Measurements from ENCODE around the gene NCDN. TPM values are rescaled to one million over a fixed set of nuclear protein-coding genes. Genes with fewer than 3 reads are reported as not detected.

The NCDN gene
- total and polyA plus RNA-seq, 2 experiments from 2014 or later: 19.6 to 25.7 TPM

DNA sequence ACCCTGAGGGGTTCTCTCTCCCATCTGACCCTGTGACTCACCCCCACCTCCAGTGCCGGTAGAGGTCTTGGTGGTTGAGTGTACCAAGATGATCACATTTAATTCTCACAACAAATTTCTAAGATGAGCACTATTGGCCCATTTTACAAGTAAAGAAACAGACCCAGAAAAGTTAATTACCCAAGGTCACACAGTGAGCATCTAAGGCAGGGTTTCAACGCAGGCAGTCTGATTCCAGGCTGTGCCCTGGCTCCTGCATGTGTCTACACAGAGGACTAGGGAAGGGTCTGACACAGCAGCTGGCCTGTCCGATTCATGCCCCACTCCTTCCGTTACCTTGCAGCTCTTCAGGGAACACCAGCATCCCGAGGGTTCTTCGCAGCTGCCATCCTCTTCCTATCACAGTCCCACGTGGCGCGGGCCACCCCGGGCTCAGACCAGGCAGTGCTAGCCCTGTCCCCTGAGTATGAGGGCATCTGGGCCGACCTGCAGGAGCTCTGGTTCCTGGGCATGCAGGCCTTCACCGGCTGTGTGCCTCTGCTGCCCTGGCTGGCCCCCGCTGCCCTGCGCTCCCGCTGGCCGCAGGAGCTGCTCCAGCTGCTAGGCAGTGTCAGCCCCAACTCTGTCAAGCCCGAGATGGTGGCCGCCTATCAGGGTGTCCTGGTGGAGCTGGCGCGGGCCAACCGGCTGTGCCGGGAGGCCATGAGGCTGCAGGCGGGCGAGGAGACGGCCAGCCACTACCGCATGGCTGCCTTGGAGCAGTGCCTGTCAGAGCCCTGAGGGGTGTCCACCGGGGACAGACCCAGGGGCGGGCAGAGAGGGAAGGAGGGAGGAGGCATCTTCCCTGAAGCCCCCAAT, 7.5 kb downstream of the NCDN start:
- WGBS (ENCODE audit: low lambda C conversion rate, missing lambda C conversion rate): 89% methylated on average over 18 of the region's 28 CpGs
- no peak for TF ChIP-seq EZH2phosphoT487 (IDR thresholded peaks at IDR 0.05; ENCODE audit: low read depth, severe bottlenecking, unreplicated experiment)
- no peak for TF ChIP-seq EZH2 (IDR thresholded peaks at IDR 0.05; ENCODE audit: borderline replicate concordance)
- TF ChIP-seq, protein P1, sequence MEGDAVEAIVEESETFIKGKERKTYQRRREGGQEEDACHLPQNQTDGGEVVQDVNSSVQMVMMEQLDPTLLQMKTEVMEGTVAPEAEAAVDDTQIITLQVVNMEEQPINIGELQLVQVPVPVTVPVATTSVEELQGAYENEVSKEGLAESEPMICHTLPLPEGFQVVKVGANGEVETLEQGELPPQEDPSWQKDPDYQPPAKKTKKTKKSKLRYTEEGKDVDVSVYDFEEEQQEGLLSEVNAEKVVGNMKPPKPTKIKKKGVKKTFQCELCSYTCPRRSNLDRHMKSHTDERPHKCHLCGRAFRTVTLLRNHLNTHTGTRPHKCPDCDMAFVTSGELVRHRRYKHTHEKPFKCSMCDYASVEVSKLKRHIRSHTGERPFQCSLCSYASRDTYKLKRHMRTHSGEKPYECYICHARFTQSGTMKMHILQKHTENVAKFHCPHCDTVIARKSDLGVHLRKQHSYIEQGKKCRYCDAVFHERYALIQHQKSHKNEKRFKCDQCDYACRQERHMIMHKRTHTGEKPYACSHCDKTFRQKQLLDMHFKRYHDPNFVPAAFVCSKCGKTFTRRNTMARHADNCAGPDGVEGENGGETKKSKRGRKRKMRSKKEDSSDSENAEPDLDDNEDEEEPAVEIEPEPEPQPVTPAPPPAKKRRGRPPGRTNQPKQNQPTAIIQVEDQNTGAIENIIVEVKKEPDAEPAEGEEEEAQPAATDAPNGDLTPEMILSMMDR (IDR thresholded peaks at IDR 0.05; ENCODE audit: poor library complexity): no peak
- Histone ChIP-seq H3K27ac (no peak overlapping the region), H3K36me3 (replicated peaks; ENCODE audit: insufficient read depth, low read depth) (no peaks in the 10 kb centered on the region), H3K4me1 (ENCODE audit: insufficient read depth) (no peaks in the 10 kb centered on the region), H3K4me3 (no peak overlapping the region), H3K4me2 (no peak overlapping the region), H3K27me3 (peaks cover under 1% of the 10 kb centered on the region), H3K9me2 (replicated peaks; ENCODE audit: insufficient read depth) (no peaks in the 10 kb centered on the region), H3K9me3 (ENCODE audit: low read depth) (no peaks in the 10 kb centered on the region), H2AFZ (no peak overlapping the region), H4K20me1 (ENCODE audit: insufficient read depth, poor library complexity, severe bottlenecking) (no peaks in the 10 kb centered on the region), H3K79me2 (no peaks in the 10 kb centered on the region)
- no peak for DNase-seq (ENCODE audit: low spot score)

DNA sequence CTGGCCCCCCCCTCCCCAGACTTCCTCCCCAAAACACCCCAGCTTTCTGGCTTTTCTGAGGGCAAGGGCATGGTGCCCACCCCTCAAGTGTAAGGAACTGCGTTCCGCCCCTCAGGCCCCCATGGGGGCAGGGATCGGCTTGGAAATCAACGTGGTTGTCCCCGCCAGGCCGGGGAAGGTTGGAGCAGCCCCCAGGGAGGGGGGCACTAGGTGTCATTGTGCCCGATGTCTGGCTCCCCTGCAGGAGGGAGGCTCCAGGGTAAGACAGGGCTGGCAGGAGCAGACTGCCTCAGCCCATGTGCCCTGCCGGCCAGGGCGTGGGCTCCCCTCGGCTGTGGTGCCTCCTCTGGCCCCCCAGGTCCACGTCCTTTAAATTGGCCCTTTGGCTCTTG, 8.1 kb downstream of the NCDN start:
- no peak overlapping the region for H2AFZ ChIP-seq
- H3K27ac ChIP-seq: no peak overlapping the region
- no peak for DNase-seq (ENCODE audit: low spot score)
- H3K9me2 ChIP-seq (replicated peaks; ENCODE audit: insufficient read depth): no peaks in the 10 kb centered on the region
- H3K4me1 ChIP-seq (ENCODE audit: insufficient read depth): no peaks in the 10 kb centered on the region
- TF ChIP-seq, protein P1 (IDR thresholded peaks at IDR 0.05; ENCODE audit: poor library complexity): no peak
- peaks cover 6% of the 10 kb centered on the region for H3K27me3 ChIP-seq
- no peaks in the 10 kb centered on the region for H3K9me3 ChIP-seq (ENCODE audit: low read depth)
- WGBS (ENCODE audit: low lambda C conversion rate, missing lambda C conversion rate): 95% methylated on average over 11 of the region's 11 CpGs
- no peak overlapping the region for H3K4me3 ChIP-seq
- H4K20me1 ChIP-seq (ENCODE audit: insufficient read depth, poor library complexity, severe bottlenecking): no peaks in the 10 kb centered on the region
- H3K36me3 ChIP-seq (replicated peaks; ENCODE audit: insufficient read depth, low read depth): no peaks in the 10 kb centered on the region
- no peaks in the 10 kb centered on the region for H3K79me2 ChIP-seq
- no peak overlapping the region for H3K4me2 ChIP-seq

DNA sequence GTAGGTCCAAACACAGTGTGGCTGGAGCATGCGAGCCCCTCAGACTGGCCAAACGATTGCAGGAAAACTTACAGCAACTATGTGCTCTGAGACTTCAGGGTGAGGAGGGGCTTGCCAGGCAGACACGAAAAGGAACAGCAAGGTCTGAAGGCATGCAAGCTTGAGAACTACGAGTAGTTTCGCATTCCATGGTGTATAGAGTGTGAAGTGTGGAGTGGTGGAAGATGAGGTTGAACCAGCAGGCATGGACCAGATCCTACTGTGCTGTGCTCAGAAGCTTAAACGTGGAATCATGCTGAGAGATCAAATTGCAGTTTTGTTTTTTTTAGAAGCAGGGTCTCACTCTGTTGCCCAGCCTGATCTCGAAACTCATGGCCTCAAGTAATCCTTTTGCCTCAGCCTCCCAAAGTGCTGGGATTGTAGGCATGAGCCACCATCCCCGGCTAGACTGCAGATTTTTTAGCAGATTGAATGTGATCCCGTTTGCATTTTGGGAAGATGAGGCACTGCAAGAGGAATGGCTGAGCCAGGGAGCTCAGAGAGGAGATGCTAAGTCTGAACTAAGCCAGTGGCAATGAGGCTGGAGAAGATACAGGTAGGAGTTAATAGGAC, 10.5 kb downstream of the NCDN start:
- no peaks in the 10 kb centered on the region for H3K9me3 ChIP-seq (ENCODE audit: low read depth)
- no peak overlapping the region for H3K4me2 ChIP-seq
- H4K20me1 ChIP-seq (ENCODE audit: insufficient read depth, poor library complexity, severe bottlenecking): no peaks in the 10 kb centered on the region
- peaks cover 27% of the 10 kb centered on the region for H3K27me3 ChIP-seq
- DNase-seq (ENCODE audit: low spot score): no peak
- no peaks in the 10 kb centered on the region for H3K9me2 ChIP-seq (replicated peaks; ENCODE audit: insufficient read depth)
- H3K4me3 ChIP-seq: no peak overlapping the region
- peaks cover 4% of the 10 kb centered on the region for H3K4me1 ChIP-seq (ENCODE audit: insufficient read depth)
- TF ChIP-seq EZH2 (IDR thresholded peaks at IDR 0.05; ENCODE audit: borderline replicate concordance) (no peak), EZH2phosphoT487 (IDR thresholded peaks at IDR 0.05; ENCODE audit: low read depth, severe bottlenecking, unreplicated experiment) (no peak)
- TF ChIP-seq, protein P1 (IDR thresholded peaks at IDR 0.05; ENCODE audit: poor library complexity): no peak
- H3K79me2 ChIP-seq: no peaks in the 10 kb centered on the region
- no peaks in the 10 kb centered on the region for H3K36me3 ChIP-seq (replicated peaks; ENCODE audit: insufficient read depth, low read depth)
- H3K27ac ChIP-seq: no peak overlapping the region
- WGBS (ENCODE audit: low lambda C conversion rate, missing lambda C conversion rate): 57% methylated on average over 9 of the region's 9 CpGs
- H2AFZ ChIP-seq: no peak overlapping the region
